Osteocyte (in vitro differentiated cells): ENCODE measurements around the gene ABHD17C. TPM values are rescaled to one million over a fixed set of nuclear protein-coding genes. Genes with fewer than 3 reads are reported as not detected.
"Not testable (repeated sequence)": the region's sequence is repeated elsewhere in the genome, so short reads cannot be mapped to it uniquely, and the experiment has no call there.

ENCODE experiments used
- DNase-seq: peaks from one replicate; pipeline ENCODE4 v3.0.0; 2021; ENCODE audit warnings: mixed read lengths; ENCODE audit not compliant: unreplicated experiment; ENCODE audit errors: extremely low spot score
- H3K27ac Mint-ChIP-seq: one replicate; pipeline ENCODE4 v1.8.0; 2021; ENCODE audit warnings: mild to moderate bottlenecking, mixed read lengths; ENCODE audit not compliant: unreplicated experiment
- H3K27me3 Mint-ChIP-seq: one replicate; pipeline ENCODE4 v1.8.0; 2021; ENCODE audit warnings: mixed read lengths; ENCODE audit not compliant: unreplicated experiment
- H3K36me3 Mint-ChIP-seq: one replicate; pipeline ENCODE4 v1.8.0; 2021; ENCODE audit warnings: mixed read lengths; ENCODE audit not compliant: unreplicated experiment
- H3K4me1 Mint-ChIP-seq: one replicate; pipeline ENCODE4 v1.8.0; 2021; ENCODE audit warnings: mixed read lengths; ENCODE audit not compliant: unreplicated experiment
- H3K4me3 Mint-ChIP-seq: one replicate; pipeline ENCODE4 v1.8.0; 2021; ENCODE audit warnings: mild to moderate bottlenecking, moderate library complexity, mixed read lengths; ENCODE audit not compliant: unreplicated experiment
- H3K9me3 Mint-ChIP-seq: one replicate; pipeline ENCODE4 v1.8.0; 2021; ENCODE audit warnings: mixed read lengths; ENCODE audit not compliant: unreplicated experiment
- CTCF ChIP-seq: fragments of 200-600 bp; sonication (generic); IDR thresholded peaks from 2 replicates; pipeline ENCODE4 v1.5.0; 2021; ENCODE audit warnings: antibody characterized with exemption, mild to moderate bottlenecking, moderate library complexity
- total RNA-seq: library from RNA; stranded (reverse); gene quantifications from 2 replicates; pipeline ENCODE4 v1.2.1, GENCODE V29; 2021

The ABHD17C gene
- total RNA-seq, 1 donor from 2014 or later = 14.4 TPM

- TF ChIP-seq CTCF = no peak
- Mint-ChIP-seq H3K4me3 (no peak overlapping the region), H3K4me1 (peaks cover 17% of the 10 kb centered on the region), H3K9me3 (no peaks in the 10 kb centered on the region), H3K27ac (no peak overlapping the region), H3K27me3 (no peaks in the 10 kb centered on the region), H3K36me3 (peaks cover 34% of the 10 kb centered on the region)
- DNase-seq = no peak
Measured at GRCh38 chr15:80755885-80756284, 60.8 kb downstream of the ABHD17C start.

- Mint-ChIP-seq H3K4me3 (no peak overlapping the region), H3K36me3 (peaks cover 21% of the 10 kb centered on the region), H3K27me3 (no peaks in the 10 kb centered on the region), H3K27ac (no peak overlapping the region), H3K4me1 (peaks cover 8% of the 10 kb centered on the region), H3K9me3 (no peaks in the 10 kb centered on the region)
- no peak for TF ChIP-seq CTCF
- DNase-seq = no peak
Measured at GRCh38 chr15:80758130-80758745, 63.1 kb downstream of the ABHD17C start.

- Mint-ChIP-seq H3K9me3 (no peaks in the 10 kb centered on the region), H3K27me3 (no peaks in the 10 kb centered on the region), H3K27ac (no peak overlapping the region), H3K4me1 (no peaks in the 10 kb centered on the region), H3K4me3 (no peak overlapping the region), H3K36me3 (peaks cover 4% of the 10 kb centered on the region)
- TF ChIP-seq CTCF = no peak
- no peak for DNase-seq
Measured at GRCh38 chr15:80760960-80761359, 65.8 kb downstream of the ABHD17C start.

- no peak for DNase-seq
- no peak overlapping the region for H3K4me3 Mint-ChIP-seq
Measured at GRCh38 chr15:80761754-80762153, 66.6 kb downstream of the ABHD17C start.

GRCh38 chr15:80763235-80763634 is 68.1 kb downstream of the ABHD17C start:
- not testable (repeated sequence) for H3K4me1 Mint-ChIP-seq, H3K27me3 Mint-ChIP-seq, H3K9me3 Mint-ChIP-seq, H3K36me3 Mint-ChIP-seq, H3K27ac Mint-ChIP-seq, H3K4me3 Mint-ChIP-seq, DNase-seq

More at GRCh38 chr15:80761754-80762153, 66.6 kb downstream of the ABHD17C start:
- peaks cover 3% of the 10 kb centered on the region for H3K36me3 Mint-ChIP-seq
- no peak for TF ChIP-seq CTCF
- no peaks in the 10 kb centered on the region for H3K4me1 Mint-ChIP-seq
- H3K27ac Mint-ChIP-seq = no peak overlapping the region
- no peaks in the 10 kb centered on the region for H3K9me3 Mint-ChIP-seq
- H3K27me3 Mint-ChIP-seq = no peaks in the 10 kb centered on the region
